Prostate gland (tissue), 2 donors: ENCODE data around the gene DRGX.

Experiments used
- POLR2A ChIP-seq: fragments of 450-650 bp; IDR thresholded peaks from one replicate; pipeline ENCODE4 v1.6.1; 2016; ENCODE audit warnings: antibody characterized with exemption, mild to moderate bottlenecking
- POLR2AphosphoS5 ChIP-seq: sonication (generic); formaldehyde crosslinking; IDR thresholded peaks from one replicate; pipeline ENCODE4 v1.6.1; 2017; ENCODE audit warnings: antibody characterized with exemption
- TF ChIP-seq, protein P1 (sequence below), 4 experiments: fragments of 200-600 bp in 2 of 4; fragments of 450-650 bp in 2 of 4; sonication (generic) in 2 of 4; IDR thresholded peaks; 1 replicate in 3 of 4; 2 replicates in 1 of 4; pipeline ENCODE4 v1.5.1; 2016 to 2019; ENCODE audit warnings: antibody characterized with exemption in 4 of 4, mild to moderate bottlenecking in 2 of 4, moderate library complexity in 2 of 4

DNA sequence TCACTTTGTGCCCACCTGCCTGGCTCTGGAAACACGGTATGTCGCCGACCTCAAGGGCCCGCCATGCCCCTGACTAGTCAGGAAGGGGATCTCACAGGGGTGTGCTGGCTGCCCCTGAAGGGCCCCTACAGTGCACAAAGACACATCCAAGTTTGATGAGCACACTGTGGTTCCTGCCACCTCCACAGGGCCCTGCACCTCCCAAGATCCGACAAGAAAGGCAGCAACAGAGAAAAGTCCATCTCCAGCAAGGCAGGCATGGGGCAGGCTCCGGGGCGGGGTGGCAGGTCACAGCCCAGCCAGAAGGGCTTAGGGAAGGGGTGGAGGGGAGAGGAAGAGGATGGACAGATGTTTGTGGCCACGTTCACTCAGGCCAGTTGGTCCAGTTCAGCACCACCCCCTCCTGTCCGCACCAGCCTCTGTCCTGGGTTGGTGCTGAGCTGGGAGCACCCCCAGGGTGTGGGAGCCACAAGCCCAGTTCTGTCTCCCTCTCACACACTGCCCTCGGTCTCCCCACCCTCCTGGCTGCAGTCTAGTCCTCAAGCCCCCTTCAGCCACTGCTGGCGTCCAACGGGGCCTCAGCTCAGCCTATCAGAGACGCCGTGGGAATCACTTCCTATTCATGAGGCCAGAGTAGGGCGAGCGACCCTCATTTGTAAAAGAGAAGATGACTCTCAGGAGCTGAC lies 11.5 kb downstream of the DRGX start:
- TF ChIP-seq, protein P1, sequence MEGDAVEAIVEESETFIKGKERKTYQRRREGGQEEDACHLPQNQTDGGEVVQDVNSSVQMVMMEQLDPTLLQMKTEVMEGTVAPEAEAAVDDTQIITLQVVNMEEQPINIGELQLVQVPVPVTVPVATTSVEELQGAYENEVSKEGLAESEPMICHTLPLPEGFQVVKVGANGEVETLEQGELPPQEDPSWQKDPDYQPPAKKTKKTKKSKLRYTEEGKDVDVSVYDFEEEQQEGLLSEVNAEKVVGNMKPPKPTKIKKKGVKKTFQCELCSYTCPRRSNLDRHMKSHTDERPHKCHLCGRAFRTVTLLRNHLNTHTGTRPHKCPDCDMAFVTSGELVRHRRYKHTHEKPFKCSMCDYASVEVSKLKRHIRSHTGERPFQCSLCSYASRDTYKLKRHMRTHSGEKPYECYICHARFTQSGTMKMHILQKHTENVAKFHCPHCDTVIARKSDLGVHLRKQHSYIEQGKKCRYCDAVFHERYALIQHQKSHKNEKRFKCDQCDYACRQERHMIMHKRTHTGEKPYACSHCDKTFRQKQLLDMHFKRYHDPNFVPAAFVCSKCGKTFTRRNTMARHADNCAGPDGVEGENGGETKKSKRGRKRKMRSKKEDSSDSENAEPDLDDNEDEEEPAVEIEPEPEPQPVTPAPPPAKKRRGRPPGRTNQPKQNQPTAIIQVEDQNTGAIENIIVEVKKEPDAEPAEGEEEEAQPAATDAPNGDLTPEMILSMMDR (IDR thresholded peaks at IDR 0.05) = no peak
- TF ChIP-seq POLR2A = no peak
- TF ChIP-seq POLR2AphosphoS5 = no peak
